ENCODE data around the gene ETNK1.

The ETNK1 gene

GRCh38 chr12:22686193-22686592, 61.2 kb downstream of the ETNK1 start:
- TF ChIP-seq CTCF (IDR thresholded peaks at IDR 0.05; ENCODE audit: low read length) (no peak), EZH2 (IDR thresholded peaks at IDR 0.05; ENCODE audit: borderline replicate concordance, low read length) (no peak)
- Histone ChIP-seq H3K27ac (ENCODE audit: low read depth, low read length, poor library complexity, severe bottlenecking) (no peak overlapping the region), H3K27me3 (ENCODE audit: insufficient read depth, low read length) (no peaks in the 10 kb centered on the region), H3K9ac (ENCODE audit: low read length) (no peak overlapping the region), H3K4me2 (ENCODE audit: low read length) (no peak overlapping the region), H3K9me2 (ENCODE audit: low read depth, low read length) (no peaks in the 10 kb centered on the region), H4K20me1 (ENCODE audit: insufficient read depth, low read length) (no peaks in the 10 kb centered on the region), H3K4me3 (ENCODE audit: low read depth, low read length, poor library complexity, severe bottlenecking) (no peak overlapping the region), H3K4me1 (ENCODE audit: insufficient read depth, low read length, severe bottlenecking) (no peaks in the 10 kb centered on the region), H3F3A (ENCODE audit: insufficient read depth, low read length) (no peaks in the 10 kb centered on the region), H3K79me2 (ENCODE audit: insufficient read depth, low read length) (no peaks in the 10 kb centered on the region), H3K36me3 (ENCODE audit: insufficient read depth, low read length) (peaks cover 18% of the 10 kb centered on the region; the same call in 1 of the 2 replicates), H3K9me3 (ENCODE audit: low read length) (no peaks in the 10 kb centered on the region), H2AFZ (ENCODE audit: low read length) (no peak overlapping the region)

GRCh38 chr12:22687361-22688076, 62.5 kb downstream of the ETNK1 start:
- Histone ChIP-seq H3K9me3 (ENCODE audit: low read length) (no peaks in the 10 kb centered on the region), H3K4me3 (ENCODE audit: low read depth, low read length, poor library complexity, severe bottlenecking) (no peak overlapping the region), H3K27me3 (ENCODE audit: insufficient read depth, low read length) (no peaks in the 10 kb centered on the region), H3K4me2 (ENCODE audit: low read length) (no peak overlapping the region), H2AFZ (ENCODE audit: low read length) (no peak overlapping the region), H3K36me3 (ENCODE audit: insufficient read depth, low read length) (peaks cover 18% of the 10 kb centered on the region; the same call in 1 of the 2 replicates), H3K9me2 (ENCODE audit: low read depth, low read length) (no peaks in the 10 kb centered on the region), H4K20me1 (ENCODE audit: insufficient read depth, low read length) (no peaks in the 10 kb centered on the region), H3K9ac (ENCODE audit: low read length) (no peak overlapping the region), H3F3A (ENCODE audit: insufficient read depth, low read length) (no peaks in the 10 kb centered on the region), H3K79me2 (ENCODE audit: insufficient read depth, low read length) (no peaks in the 10 kb centered on the region), H3K27ac (ENCODE audit: low read depth, low read length, poor library complexity, severe bottlenecking) (no peak overlapping the region), H3K4me1 (ENCODE audit: insufficient read depth, low read length, severe bottlenecking) (no peaks in the 10 kb centered on the region)
- TF ChIP-seq CTCF (IDR thresholded peaks at IDR 0.05; ENCODE audit: low read length) (no peak), EZH2 (IDR thresholded peaks at IDR 0.05; ENCODE audit: borderline replicate concordance, low read length) (no peak)

- no peaks in the 10 kb centered on the region for H3K9me2 ChIP-seq (ENCODE audit: low read depth, low read length)
- H3K79me2 ChIP-seq (ENCODE audit: insufficient read depth, low read length): no peaks in the 10 kb centered on the region
- H3K9ac ChIP-seq (ENCODE audit: low read length): no peak overlapping the region
- H3K9me3 ChIP-seq (ENCODE audit: low read length): no peaks in the 10 kb centered on the region
- H3K27me3 ChIP-seq (ENCODE audit: insufficient read depth, low read length): no peaks in the 10 kb centered on the region
- H3K4me2 ChIP-seq (ENCODE audit: low read length): no peak overlapping the region
- H3F3A ChIP-seq (ENCODE audit: insufficient read depth, low read length): no peaks in the 10 kb centered on the region
- no peak overlapping the region for H3K4me3 ChIP-seq (ENCODE audit: low read depth, low read length, poor library complexity, severe bottlenecking)
- TF ChIP-seq EZH2 (IDR thresholded peaks at IDR 0.05; ENCODE audit: borderline replicate concordance, low read length) (no peak), CTCF (IDR thresholded peaks at IDR 0.05; ENCODE audit: low read length) (no peak)
- peaks cover 16% of the 10 kb centered on the region; the same call in 1 of the 2 replicates for H3K36me3 ChIP-seq (ENCODE audit: insufficient read depth, low read length)
- H3K4me1 ChIP-seq (ENCODE audit: insufficient read depth, low read length, severe bottlenecking): no peaks in the 10 kb centered on the region
- no peaks in the 10 kb centered on the region for H4K20me1 ChIP-seq (ENCODE audit: insufficient read depth, low read length)
- H2AFZ ChIP-seq (ENCODE audit: low read length): no peak overlapping the region
- no peak overlapping the region for H3K27ac ChIP-seq (ENCODE audit: low read depth, low read length, poor library complexity, severe bottlenecking)
These were observed 64.9 kb downstream of the ETNK1 start for GRCh38 chr12:22689876-22690275.
